T follicular helper cell (primary cell): Measurements from ENCODE around the gene PGM2.

Experiments used
- DNase-seq: peaks from one replicate; pipeline ENCODE4 v3.0.0-alpha.2; 2020; ENCODE audit warnings: low read depth

PGM2 gene

DNA sequence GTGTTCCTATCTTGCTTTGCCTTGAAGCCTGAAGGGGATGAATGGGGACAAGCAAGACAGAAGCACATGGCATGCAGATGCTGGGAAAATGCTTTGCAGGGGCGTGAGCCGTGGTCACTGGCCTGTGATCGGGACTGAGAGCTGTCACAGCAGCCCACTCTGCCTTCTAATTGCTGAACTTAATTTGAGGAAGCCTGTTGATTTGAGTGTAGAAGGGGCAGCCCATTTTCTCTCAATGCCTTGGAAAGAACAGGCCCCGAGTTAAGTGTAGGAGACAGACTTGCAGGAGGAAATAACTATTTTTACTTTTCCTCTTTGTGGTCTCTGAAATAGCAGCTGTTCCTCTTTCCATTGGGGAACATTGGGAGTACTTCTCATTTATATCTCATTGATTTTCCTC is 38.3 kb downstream of the PGM2 start:
- no peak for DNase-seq

DNA sequence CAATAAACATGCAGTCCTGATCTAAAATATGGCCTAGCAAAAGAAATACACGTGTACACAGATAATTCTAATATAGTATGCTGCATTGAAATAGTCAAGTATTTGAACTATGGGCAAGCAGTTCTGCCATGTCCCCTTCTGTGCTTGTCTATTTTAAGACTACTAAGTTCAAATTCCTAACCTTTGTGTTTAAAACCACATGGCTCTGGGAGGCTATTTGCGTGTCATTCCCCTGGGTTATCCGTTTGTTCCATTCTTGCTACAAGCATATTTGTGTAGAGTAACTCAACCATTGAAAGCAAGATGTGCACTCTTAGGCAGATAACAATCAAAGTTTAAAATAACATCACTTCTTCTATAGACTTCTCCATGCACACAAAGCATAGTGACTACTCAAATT is 39.0 kb downstream of the PGM2 start:
- no peak for DNase-seq

DNA sequence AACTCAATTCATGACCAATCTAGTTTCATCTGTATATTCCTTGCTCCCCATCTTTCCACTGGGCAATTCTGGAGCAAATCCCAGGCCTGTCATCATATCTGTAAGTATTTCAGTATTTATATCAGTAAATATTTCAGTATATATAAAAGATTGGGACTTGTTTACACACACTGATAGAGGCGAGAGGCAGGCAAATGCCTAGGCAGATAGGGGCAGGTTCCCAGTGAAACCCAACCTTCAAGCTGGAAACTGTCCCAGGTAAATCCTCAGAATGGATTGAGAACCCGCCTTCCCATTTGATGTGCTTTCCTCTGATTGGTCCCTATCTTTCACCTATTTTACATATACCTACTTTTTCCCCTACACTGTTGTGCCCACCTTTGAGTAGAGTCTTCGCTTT is 40.6 kb downstream of the PGM2 start:
- no peak for DNase-seq

DNA sequence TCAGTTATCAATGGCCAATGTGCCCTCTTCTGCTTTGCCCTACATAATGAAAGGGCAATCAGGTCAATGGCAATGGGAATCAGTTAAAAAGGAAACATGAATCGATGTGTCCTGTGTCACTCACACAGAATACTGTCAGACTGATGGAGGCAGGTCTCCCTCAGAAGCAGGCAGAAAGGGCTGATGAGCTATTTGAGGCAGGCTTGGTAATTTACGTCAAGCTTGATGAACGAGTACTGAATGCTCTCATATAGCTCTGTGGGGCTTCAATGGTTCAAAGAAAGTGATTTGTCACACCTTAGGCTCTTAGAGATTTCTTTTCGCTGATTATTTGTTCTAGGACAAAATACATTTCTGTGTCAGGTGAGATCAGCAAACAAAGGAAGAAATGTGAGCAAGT is 41.8 kb downstream of the PGM2 start:
- no peak for DNase-seq

DNA sequence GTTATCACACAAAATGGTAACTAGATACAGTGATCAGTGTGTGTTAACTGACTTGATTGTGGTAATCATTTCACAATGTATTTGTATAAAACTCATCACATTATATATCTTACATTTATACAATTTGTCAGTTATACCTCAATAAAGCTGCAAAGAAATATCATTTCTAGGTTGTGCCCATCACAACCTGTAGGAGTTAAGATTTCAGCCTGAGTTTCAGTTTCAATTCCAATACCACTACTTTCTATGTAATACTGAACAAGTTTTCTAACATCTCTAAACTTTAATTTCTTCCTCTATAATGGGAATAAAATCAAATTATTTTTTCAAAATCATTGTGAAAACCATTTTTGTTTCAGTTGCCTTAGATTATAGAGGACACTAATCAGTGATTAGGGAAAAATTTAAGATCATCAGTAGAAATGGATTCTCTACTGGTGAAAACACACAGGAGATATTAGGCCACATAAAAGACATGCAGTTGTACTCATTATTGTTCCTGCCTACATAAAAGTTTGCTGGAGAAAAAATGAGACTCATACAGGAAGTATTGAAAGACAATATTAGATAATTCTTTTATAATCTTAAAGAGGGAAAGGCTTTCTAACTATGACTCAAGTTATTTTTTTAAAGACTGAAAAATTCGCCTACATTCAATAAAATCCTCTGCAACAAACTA is 46.0 kb downstream of the PGM2 start:
- no peak for DNase-seq

DNA sequence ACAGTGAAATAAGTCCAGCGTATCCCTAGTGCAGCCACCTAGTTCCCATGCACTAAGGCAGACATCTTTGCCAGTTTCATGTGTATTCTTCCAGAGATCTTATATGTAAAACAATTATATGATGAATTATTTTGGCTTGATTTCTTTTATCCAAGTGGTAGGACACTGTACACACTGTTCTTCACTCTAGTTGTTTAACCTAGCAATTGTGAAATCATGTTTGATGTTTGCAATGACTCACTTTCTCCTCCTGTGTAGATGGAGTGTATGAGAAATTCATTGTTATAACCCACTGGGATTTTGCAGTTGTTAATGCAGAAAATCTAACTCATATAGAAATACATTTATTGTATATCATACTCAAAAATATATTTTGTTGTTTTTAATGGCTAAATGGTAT is 46.9 kb downstream of the PGM2 start:
- no peak for DNase-seq

DNA sequence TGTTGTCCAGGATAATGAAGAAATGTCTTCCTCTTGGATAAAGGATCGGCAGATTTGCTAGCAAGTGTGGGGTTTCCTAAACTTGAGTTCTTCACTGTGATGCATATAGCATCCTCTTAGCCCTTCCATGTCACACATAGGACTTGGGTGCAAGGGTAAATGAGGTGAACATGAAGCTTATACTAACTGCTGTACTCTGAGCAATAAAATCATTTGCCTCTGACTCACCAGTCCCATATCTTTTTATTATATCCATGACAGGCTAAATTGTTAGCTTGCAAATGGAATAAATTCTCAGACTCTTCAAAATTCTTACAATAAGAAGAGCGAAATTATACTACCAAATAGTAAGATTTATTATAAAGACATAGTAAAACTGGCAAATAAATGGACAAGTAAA is 49.7 kb downstream of the PGM2 start:
- DNase-seq, result no peak

DNA sequence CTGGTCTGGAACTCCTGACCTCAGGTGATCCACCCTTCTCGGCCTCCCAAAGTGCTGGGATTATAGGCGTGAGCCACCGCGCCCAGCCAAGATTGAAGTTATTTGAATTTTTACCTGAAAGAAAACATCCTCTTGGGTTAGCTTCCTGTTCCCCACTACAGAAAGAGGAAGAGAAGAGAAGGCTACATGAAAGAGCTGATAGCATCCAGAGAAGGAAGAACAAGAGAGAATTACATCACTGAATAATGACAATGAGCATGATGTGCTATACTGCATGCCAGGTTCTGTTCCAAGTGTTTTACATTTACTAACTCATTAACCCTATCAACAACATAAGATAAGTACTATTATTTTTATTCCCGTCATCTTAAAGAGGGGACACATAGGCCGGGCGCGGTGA is 52.9 kb downstream of the PGM2 start:
- no peak for DNase-seq

DNA sequence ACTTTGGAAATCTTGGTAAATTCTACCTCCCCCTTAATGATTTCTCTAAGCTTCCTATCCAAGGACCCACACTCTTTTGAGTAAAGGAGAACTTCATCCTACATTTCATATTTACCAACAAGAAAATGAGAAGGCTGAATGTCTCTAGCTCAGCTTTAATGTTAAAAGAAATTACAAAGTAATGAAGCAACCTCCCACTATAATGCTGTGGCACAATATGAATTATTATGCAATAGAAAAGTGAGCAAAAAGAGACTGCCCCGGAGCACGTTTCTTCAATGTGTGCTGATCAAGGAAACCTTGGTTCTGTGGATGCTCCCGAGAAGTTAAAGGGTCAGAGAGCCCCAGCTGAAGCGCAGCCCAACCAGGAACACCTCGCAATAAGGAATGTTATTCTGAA is 55.3 kb downstream of the PGM2 start:
- no peak for DNase-seq

DNA sequence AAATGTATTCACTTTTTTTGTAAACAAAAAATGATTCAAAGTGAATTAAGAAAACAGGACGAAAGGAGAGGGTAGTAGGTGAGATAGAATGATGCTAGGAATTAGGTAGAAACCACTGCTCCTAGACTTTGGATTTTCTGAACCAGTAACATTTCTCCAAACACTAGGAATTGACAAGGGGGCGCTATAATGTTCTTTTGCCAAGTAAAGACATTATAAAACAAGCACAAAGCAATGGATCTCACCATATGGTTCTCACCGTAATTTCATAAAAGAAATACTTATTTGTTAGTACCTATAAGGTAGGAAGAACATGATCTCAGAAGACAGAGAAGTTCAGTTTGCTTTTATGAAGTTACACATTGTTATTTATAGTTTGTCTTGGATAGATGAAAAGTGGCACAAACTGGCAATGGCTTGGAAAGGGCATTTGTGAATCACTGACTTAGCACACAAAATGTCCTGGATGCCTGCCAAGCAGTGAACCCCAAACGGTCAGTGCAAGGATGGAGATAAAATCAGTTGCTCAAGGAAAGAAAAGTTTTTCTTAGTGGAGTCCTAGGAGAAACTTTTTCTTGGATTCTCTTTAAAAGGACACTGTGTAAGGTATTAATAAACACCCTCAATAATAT is 56.3 kb downstream of the PGM2 start:
- DNase-seq, result no peak

DNA sequence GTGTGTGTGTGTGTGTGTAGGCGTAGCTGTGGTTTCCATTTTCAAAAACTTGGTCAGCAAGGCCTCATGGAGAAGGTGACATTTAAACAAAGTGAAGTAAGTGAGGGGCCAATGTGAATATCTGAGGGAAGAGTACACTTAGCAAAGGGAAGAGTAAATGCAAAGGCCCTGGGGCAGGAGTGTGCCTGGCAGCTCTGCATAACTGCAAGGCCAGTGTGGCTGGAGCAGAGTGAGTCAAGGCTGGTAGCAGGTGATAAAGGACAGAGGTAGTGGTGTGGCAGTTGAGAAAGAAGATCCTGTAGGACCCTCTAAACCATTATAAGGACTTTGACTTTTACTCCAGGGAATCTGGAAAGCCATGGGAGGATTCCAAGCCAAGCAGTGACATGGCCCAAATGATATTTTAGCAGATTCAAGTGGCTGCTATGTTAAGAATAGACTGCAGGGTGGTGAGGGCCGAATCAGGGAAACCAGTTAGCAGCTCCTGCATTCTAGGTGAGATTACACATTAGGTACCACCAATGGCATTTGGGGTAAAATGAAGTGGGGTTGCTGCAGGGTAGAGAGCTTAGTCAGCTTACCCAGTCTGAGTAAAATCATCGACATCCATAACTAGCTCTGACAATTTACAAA is 58.5 kb downstream of the PGM2 start:
- no peak for DNase-seq

DNA sequence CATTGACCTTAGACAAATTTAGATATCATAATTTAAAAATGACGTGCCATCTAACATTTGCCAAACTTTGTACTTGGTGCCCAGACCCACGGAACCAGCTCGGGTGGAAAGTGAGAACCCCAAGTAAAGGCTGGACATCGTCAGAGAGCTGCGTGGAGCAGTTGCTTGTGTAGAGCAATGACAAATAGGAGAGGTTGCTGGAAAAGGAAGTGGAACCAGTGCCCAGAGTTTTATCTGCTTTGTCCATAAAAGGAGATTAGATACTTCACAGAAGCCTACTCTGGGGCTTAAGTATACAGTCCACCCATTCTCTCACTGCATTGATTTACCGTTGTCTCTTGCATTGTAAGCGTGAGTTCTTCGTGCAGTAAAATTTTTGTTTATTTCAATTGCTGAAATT is 59.0 kb downstream of the PGM2 start:
- no peak for DNase-seq

DNA sequence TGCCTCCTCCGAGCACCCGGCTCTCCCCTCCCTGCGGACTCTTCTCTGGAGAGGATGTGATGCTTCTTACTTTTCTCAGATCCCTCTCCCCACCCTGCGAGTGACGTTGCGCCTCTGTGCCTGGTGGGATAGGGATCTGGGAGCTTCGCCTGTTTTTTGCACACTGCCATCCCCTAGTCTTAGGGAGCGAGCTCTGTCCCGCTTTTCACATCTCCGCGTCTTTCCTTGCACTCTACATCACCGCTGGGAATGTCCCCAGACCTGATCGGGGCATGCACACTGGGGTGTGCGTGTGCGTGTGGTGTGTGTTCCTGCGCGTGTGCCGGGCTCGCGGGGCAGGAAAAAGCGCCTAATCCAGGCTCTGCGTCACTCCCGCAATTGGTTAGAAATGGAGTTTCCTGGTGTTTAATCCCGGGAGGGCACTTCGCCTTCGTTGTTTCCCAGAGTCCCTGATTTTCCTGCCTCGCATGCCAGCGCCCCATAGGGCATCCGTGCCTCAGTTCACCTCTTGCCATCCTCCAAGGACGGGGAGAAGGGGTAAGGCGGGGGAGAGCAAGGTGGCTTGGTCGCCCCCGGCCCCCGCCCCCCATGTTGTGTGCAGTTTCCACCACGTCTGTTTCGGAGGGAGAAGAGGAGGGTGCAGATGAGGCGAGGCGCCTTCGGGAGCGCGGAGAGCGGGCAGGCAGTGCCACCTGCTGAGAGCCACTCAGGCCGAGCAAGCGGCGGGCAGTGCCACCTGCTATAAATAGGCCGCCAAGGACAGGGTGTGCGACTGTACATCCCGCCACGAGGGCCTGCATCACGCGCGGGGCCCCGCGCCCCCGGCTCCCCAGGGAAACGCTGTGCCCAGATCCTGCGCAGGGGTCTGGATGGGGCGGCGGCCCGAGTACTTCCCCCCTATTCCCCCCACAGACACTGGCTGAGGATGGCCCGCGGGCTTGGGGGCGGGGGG is 63.6 kb downstream of the PGM2 start:
- no peak for DNase-seq

DNA sequence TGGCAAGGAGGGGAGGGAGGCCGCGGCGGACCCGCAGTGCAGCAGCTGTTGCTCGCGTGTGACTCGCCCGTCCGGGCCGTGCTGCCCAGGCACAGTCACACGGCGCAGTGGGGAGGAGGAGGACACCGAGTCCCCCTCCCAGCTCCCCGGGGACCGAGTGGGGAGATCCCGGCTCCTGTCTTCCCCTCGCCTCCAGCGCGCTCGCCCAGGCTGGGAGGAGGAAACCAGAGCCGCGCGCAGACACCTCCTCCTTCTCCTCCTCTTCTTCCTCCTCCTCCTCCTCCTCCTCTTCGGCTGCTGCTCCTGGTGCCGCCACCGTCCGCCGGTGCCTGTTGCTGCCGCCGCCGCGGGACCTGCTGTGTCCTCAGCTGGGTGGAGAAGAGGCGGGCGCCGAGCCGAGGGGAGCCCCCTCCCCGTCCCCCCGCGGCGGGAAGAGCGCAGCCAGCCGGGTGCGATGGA is 64.3 kb downstream of the PGM2 start, which contains the start of gene TBC1D1:
Gene TBC1D1 (plus strand): TSS at position 284 of the 459 bp plus-strand sequence. CDS start 11,012 bp downstream, outside the sequence.
- peak; percentile 17 for DNase-seq

DNA sequence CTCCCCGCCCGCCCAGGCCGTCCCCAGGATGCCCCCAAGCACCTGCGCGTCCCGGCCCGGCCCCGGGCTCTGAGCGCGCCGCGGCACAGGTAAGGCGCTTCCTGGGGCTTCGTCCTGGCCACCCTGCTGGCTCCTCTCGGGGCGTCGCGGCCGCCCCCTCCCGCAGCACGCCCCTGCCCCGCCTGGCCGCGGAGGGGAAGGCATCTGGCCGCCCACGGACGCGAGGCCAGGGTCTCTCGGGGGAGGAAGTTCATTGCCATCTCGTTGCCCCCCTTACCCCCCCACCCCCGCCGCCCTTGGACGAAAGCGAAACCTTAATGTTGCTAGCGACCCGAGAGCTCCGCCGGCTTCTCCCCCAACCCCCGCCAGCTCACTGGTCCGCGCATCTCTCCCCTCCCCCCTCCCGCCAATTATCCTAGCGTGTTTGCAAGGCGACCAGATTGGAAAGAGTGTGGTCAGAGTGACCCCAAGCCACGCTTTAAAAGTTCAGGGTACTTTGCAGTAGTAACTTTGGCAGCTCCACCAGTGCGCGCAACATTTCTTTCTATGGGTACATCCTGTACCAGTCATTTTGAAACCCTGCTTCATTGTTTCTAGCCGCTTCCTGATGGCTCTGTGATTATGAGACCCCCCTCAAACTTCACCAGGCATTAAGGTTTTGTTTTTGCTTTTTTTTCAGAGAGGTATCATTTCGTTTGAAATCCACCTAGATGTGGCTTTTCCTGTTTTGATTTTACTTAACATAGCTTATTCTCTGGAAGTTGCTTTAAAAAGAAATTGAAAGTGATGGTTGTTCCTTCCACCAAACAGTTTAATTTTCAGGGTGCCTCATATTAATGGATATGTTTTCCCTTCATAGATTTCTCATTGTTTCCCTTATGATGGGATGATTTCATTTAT is 65.0 kb downstream of the PGM2 start:
- DNase-seq, result peak; percentile 17

DNA sequence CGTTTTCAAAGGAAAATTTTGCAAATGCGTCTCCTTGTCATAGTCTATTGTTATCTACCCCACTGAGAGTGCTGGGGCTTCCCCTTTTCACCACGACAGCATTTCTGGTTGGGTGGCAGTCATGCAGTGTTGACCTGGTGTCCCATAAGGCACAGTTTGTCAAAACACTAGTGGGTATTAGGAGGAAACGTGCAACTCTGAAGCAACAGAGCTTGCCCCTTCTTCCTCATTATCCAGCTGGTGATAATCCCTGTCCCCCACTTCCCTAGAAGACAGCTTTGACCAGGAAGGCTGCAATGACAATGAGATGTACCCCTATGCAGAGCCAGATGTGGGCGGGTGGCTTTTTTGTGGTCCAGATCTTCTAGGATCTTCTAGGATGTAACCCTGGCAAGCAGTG is 66.2 kb downstream of the PGM2 start:
- peak; percentile 18 for DNase-seq

DNA sequence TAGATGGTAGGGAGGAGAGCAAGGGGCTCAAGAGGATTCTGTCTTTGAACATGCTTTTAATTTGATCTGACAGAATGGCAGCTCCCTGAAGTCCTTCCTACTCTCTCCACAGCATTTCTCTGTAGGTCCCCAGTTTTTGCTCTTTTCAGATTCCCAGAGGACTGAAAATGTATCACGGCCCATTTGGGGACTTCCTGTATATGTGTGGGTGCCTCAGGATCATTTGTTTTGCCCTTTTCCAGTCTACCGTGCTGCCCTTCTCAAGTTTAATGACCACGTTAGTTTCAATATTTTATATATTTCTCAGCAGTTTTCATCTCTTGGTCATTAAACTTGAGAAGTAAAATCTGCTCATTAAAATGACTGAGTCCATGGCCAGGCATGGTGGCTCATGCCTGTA is 66.7 kb downstream of the PGM2 start:
- no peak for DNase-seq

DNA sequence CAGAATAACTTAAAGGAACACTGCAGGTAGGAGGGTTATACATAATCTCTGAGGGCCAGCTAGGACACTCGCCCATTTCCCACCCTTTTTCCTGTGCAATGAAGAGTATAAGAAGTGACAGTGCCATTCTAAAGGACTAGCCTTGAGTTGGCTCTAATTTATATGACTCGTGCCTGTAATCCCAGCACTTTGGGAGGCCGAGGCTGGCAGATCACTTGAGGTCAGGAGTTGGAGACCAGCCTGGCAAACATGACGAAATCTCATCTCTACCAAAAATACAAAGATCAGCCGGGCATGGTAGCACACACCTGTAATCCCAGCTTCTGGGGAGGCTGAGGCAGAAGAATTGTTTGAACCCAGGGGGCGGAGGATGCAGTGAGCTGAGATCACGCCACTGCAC is 68.8 kb downstream of the PGM2 start:
- DNase-seq, result no peak

DNA sequence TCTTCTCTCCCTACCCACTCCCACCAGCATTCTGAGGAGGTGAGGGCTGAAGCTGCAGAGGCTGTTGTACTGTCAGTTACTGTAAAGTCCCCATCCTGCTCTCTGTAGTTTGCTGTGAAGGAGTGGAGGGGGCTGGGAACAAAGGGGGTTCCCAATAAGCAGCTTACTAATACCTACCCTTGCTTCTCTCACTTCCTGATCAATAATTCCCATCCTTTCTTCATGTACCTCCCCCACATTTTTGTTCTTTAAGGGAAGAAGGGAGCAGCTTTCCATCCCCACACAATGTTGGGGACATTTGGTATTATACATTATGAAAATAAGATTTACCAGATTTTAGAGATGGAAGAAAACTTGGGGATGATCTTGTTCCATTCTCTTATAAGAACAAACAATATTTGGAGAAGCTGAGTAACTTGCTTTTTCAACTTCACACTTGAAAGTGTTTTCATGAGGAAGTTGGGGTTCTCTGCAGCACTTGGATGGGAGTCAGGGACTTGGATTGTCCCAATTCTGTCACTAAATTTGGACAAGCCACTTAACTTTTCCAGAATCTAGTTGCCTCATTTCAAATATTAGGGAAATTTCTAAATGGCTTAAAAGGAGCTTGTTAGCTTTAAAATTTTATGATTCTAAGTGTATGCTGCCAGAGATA is 69.8 kb downstream of the PGM2 start:
- no peak for DNase-seq

DNA sequence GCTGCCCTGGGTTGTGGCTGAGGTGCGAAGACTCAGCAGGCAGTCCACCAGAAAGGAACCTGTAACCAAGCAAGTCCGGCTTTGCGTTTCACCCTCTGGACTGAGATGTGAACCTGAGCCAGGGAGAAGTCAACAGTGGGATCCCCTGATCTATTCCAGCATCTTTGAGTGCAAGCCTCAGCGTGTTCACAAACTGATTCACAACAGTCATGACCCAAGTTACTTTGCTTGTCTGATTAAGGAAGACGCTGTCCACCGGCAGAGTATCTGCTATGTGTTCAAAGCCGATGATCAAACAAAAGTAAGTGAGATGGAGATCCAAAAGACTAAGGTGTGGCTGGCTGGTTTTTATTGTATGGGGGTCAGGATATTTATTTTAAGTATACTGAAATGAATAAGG is 75.7 kb downstream of the PGM2 start:
- no peak for DNase-seq
